ENCODE measurements around the gene GRID2IP. TPM values are rescaled to one million over a fixed set of nuclear protein-coding genes. Genes with fewer than 3 reads are reported as not detected.
A peak's percentile ranks its signal among the peaks of the same experiment; 100 is the strongest.

Gene GRID2IP
- total and polyA plus RNA-seq, 8 donors, result 0.47 to 1.00 (median 0.66) TPM

- DNase-seq (peak in 2 of 6 donors; percentile 32 to 47), ATAC-seq (peak in 1 of 4 donors; percentile 5), FAIRE-seq (no peak)
- no peaks in the 10 kb centered on the region for H3K27me3 ChIP-seq
- TF ChIP-seq CTCF (IDR thresholded peaks at IDR 0.05), result no peak
- H3K4me1 ChIP-seq, result peaks cover 0 to 3% (median 0%) of the 10 kb centered on the region in 3 donors
- H3K9me3 ChIP-seq, result no peaks in the 10 kb centered on the region
- 66 to 73% methylated on average over 16 of the region's 16 CpGs for WGBS, 2 donors
- peaks cover 0 to 5% (median 0%) of the 10 kb centered on the region in 3 donors for H3K36me3 ChIP-seq
- H3K4me3 ChIP-seq, result no peak overlapping the region
- intact Hi-C loops (cut with DNase I), result no loop called here
- peak overlapping the region in 3 of 4 donors; percentile 82 to 93 (median 92) for H3K27ac ChIP-seq
Observed at GRCh38 chr7:6448943-6449543, 102.2 kb downstream of the GRID2IP start.

- no peak for TF ChIP-seq CTCF (IDR thresholded peaks at IDR 0.05)
- intact Hi-C loops (cut with DNase I), result no loop called here
- Histone ChIP-seq H3K27ac (peak within 1 kb of the TSS; percentile 51 to 93 (median 87)), H3K36me3 (peaks cover 0 to 5% (median 0%) of the 10 kb centered on the region in 3 donors), H3K27me3 (no peaks in the 10 kb centered on the region), H3K4me1 (peaks cover 0 to 3% (median 0%) of the 10 kb centered on the region in 3 donors), H3K9me3 (no peaks in the 10 kb centered on the region), H3K4me3 (peak within 1 kb of the TSS; percentile 41 to 97 (median 84))
- FAIRE-seq, result no peak
- WGBS, 2 donors, result 0 to 1% methylated on average over 60 to 61 of the region's 61 CpGs
- peak; percentile 90 to 99 (median 96) for DNase-seq
- peak; percentile 85 to 92 (median 90) for ATAC-seq
Observed at GRCh38 chr7:6447581-6448199, 103.6 kb downstream of the GRID2IP start, which contains the start of gene DAGLB. Gene DAGLB (minus strand): TSS chr7:6447954. CDS start chr7:6447842, 112 bp downstream.

Other genes starting within 250 kb of the GRID2IP start
- gene FAM220A, start 202.5 kb downstream of the GRID2IP start, total RNA-seq, result 1 to 10 TPM; 5.9 to 9.9 (median 8.2) TPM
- 1 to 10 TPM; 3.2 to 4.7 TPM for gene FAM220A, start 202.5 kb downstream of the GRID2IP start, polyA plus RNA-seq
- 100 to 1,000 TPM in 1 of 6 donors, 10 to 100 TPM in 5; 62.7 to 137 (median 81.8) TPM for gene RAC1, start 176.9 kb downstream of the GRID2IP start, total RNA-seq
- gene RAC1, start 176.9 kb downstream of the GRID2IP start, polyA plus RNA-seq, result 100 to 1,000 TPM in 1 of 2 donors, 10 to 100 TPM in 1; 92.7 to 149 TPM
- 10 to 100 TPM in 3 of 6 donors, 1 to 10 TPM in 3; 7.8 to 15.3 (median 9.9) TPM for gene DAGLB, start 103.5 kb downstream of the GRID2IP start, total RNA-seq
- 10 to 100 TPM in 1 of 2 donors, 1 to 10 TPM in 1; 10.0 to 16.7 TPM for gene DAGLB, start 103.5 kb downstream of the GRID2IP start, polyA plus RNA-seq
- gene KDELR2, start 67.3 kb downstream of the GRID2IP start, total RNA-seq, result 10 to 100 TPM; 54.2 to 97.0 (median 82.5) TPM
- gene KDELR2, start 67.3 kb downstream of the GRID2IP start, polyA plus RNA-seq, result 10 to 100 TPM; 47.2 to 63.4 TPM
- gene ZDHHC4, start 26.0 kb upstream of the GRID2IP start, total RNA-seq, result 10 to 100 TPM; 28.4 to 42.1 (median 36.0) TPM
- 10 to 100 TPM; 33.1 to 43.4 TPM for gene ZDHHC4, start 26.0 kb upstream of the GRID2IP start, polyA plus RNA-seq
- 10 to 100 TPM; 12.4 to 18.1 (median 14.1) TPM for gene INTS15, start 38.6 kb upstream of the GRID2IP start, total RNA-seq
- gene INTS15, start 38.6 kb upstream of the GRID2IP start, polyA plus RNA-seq, result 10 to 100 TPM; 21.1 to 23.0 TPM
- gene ZNF853, start 64.1 kb upstream of the GRID2IP start, total RNA-seq, result 1 to 10 TPM; 3.6 to 7.8 (median 5.8) TPM
- gene ZNF853, start 64.1 kb upstream of the GRID2IP start, polyA plus RNA-seq, result 1 to 10 TPM; 1.6 to 4.3 TPM
- gene ZNF316, start 85.9 kb upstream of the GRID2IP start, total RNA-seq, result 10 to 100 TPM; 12.4 to 21.6 (median 14.5) TPM
- gene ZNF316, start 85.9 kb upstream of the GRID2IP start, polyA plus RNA-seq, result 10 to 100 TPM; 19.6 to 52.6 TPM
- gene ZNF12, start 155.5 kb upstream of the GRID2IP start, total RNA-seq, result 10 to 100 TPM in 3 of 6 donors, 1 to 10 TPM in 3; 7.9 to 15.3 (median 10.2) TPM
- gene ZNF12, start 155.5 kb upstream of the GRID2IP start, polyA plus RNA-seq, result 1 to 10 TPM; 5.9 to 7.2 TPM
- gene RSPH10B2, start 202.6 kb upstream of the GRID2IP start, total RNA-seq, result under 1 TPM in 2 of 6 donors, not detected in 4; 0.06 to 0.37 TPM
- not detected for gene RSPH10B2, start 202.6 kb upstream of the GRID2IP start, polyA plus RNA-seq

Measured in pancreas (tissue), 10 donors.